Measurements from ENCODE around the gene NPW.

DNA sequence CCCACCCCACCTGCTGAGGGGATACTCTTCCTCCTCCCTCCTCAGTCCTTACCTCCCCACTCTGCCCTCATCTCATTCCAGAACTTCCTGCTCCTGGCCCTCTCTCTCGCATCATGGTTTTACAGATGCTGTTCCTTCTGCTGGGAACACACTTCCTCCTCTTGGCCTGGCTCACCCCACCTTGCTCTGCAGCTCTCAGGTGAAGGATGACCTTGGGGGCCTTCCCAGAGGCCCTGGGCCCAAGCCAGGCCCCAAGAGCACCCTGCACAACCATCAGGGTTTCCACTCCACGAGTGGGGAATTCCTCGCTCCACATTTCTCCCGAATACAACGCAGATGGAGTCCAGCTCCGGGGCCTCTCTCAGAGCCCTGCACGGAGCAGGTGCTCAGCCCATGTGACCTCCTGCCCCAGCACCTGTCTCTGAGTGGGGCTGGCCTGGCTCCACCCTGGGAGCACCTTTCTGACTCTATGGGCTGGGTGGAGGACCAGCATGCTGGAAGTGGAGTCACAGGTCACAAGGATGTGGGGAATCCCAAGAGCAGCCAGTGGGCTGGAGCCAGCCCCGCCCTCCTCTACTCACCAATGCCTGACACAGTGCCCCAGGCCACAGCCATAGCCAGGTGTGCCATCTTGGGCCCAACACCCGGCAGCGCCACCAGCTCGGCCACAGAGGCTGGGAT is 23.5 kb downstream of the NPW start:
- TF ChIP-seq ZNF274 (IDR thresholded peaks at IDR 0.05; ENCODE audit: low read depth, low read length): no peak
- no peak for TF ChIP-seq SUZ12 (IDR thresholded peaks at IDR 0.05; ENCODE audit: extremely low read depth, insufficient read depth, insufficient read length)
- no peak for TF ChIP-seq YY1 (IDR thresholded peaks at IDR 0.05; ENCODE audit: insufficient read depth, insufficient read length)
